Endothelial cell of umbilical vein (primary cell): ENCODE results near the gene ZDHHC24. TPM values are rescaled to one million over a fixed set of nuclear protein-coding genes. Genes with fewer than 3 reads are reported as not detected.

Experiments used
- BruUV-seq: library from RNA; stranded (reverse); fragments of 400-500 nt; replicated peaks from 2 replicates; lab custom pipeline; 2021; lab: Mats Ljungman, UMichigan
- CTCF ChIA-PET: fragments of 300-600, 350-600 bp; sonication (Branson Sonifier 250); formaldehyde crosslinking; loops from one replicate; lab custom pipeline; 2021; ENCODE audit warnings: antibody characterized with exemption, inconsistent platforms; lab: Charles Lee
- POLR2A ChIA-PET: fragments of 300-600, 350-600 bp; sonication (Branson Sonifier 250); formaldehyde crosslinking; loops from one replicate; lab custom pipeline; 2021; ENCODE audit warnings: antibody characterized with exemption, inconsistent platforms; lab: Charles Lee
- DNase-seq: peaks from one replicate; pipeline ENCODE4 v3.0.0-alpha.2; 2011; ENCODE audit warnings: low read depth, low spot score
- FAIRE-seq: peaks from 2 replicates; lab custom pipeline; 2011; peaks lifted over from hg19 to GRCh38; lab: Jason Lieb, UNC
- H2AFZ ChIP-seq: 2 replicates; pipeline ENCODE4 v1.6.0; 2012; ENCODE audit warnings: low read depth, low read length, control low read depth, inconsistent platforms
- H3K27ac ChIP-seq: 2 replicates; pipeline ENCODE4 v1.5.1; 2011; ENCODE audit warnings: low read depth, mild to moderate bottlenecking, control low read depth, low read length, moderate library complexity; ENCODE audit not compliant: insufficient read depth
- H3K27me3 ChIP-seq, 2 experiments: 2 replicates each; pipeline versions ENCODE4 v1.6.0 to v1.6.1; 2011; ENCODE audit warnings: low read length in 2 of 2, mixed read lengths in 1 of 2; ENCODE audit not compliant: control insufficient read depth in 2 of 2, insufficient read depth in 2 of 2
- H3K36me3 ChIP-seq, 2 experiments: 2 replicates in 1 of 2; 3 replicates in 1 of 2; pipeline ENCODE4 v1.5.1; 2011; ENCODE audit warnings: low read length in 2 of 2, mild to moderate bottlenecking in 1 of 2, moderate library complexity in 1 of 2; ENCODE audit not compliant: control insufficient read depth in 2 of 2, insufficient read depth in 2 of 2; ENCODE audit errors: extremely low read depth in 1 of 2
- H3K4me1 ChIP-seq: 3 replicates; pipeline ENCODE4 v1.5.1; 2011; ENCODE audit warnings: mild to moderate bottlenecking, low read length; ENCODE audit not compliant: control insufficient read depth, insufficient read depth; ENCODE audit errors: extremely low read depth
- H3K4me2 ChIP-seq: 2 replicates; pipeline ENCODE4 v1.6.1; 2011; ENCODE audit warnings: low read length, control low read depth, mixed read lengths; ENCODE audit not compliant: insufficient read depth
- H3K4me3 ChIP-seq, 3 experiments: fragments of 200-600 bp in 1 of 3; sonication (generic), shearing (Covaris generic) in 1 of 3; replicated peaks in 1 of 3; 2 replicates each; pipeline ENCODE4 v1.5.1; 2011 to 2016; ENCODE audit warnings: control low read depth in 3 of 3, low read length in 3 of 3, mild to moderate bottlenecking in 2 of 3, inconsistent platforms in 1 of 3, low read depth in 1 of 3, moderate library complexity in 1 of 3; ENCODE audit not compliant: insufficient read depth in 1 of 3
- H3K79me2 ChIP-seq: 2 replicates; pipeline ENCODE4 v1.6.0; 2012; ENCODE audit warnings: low read length, inconsistent platforms; ENCODE audit not compliant: control insufficient read depth, insufficient read depth
- H3K9ac ChIP-seq: replicated peaks from 2 replicates; pipeline ENCODE3; 2011; ENCODE audit warnings: low read length, control low read depth; ENCODE audit not compliant: insufficient read depth; ENCODE audit errors: extremely low read depth
- H3K9me1 ChIP-seq: replicated peaks from 3 replicates; pipeline ENCODE4 v1.6.0; 2011; ENCODE audit warnings: mild to moderate bottlenecking, low read length; ENCODE audit not compliant: control insufficient read depth, insufficient read depth; ENCODE audit errors: extremely low read depth
- H3K9me3 ChIP-seq: replicated peaks from 2 replicates; pipeline ENCODE4 v1.5.1; 2012; ENCODE audit warnings: low read length, inconsistent platforms; ENCODE audit not compliant: control insufficient read depth, insufficient read depth
- H4K20me1 ChIP-seq: replicated peaks from 2 replicates; pipeline ENCODE3; 2011; ENCODE audit warnings: mild to moderate bottlenecking, low read length; ENCODE audit not compliant: control insufficient read depth, insufficient read depth; ENCODE audit errors: extremely low read depth
- EZH2 ChIP-seq: IDR thresholded peaks from 2 replicates; pipeline ENCODE4 v1.6.1; 2012; ENCODE audit warnings: borderline replicate concordance, low read depth, mild to moderate bottlenecking, moderate library complexity, low read length, inconsistent platforms; ENCODE audit not compliant: severe bottlenecking
- FOS ChIP-seq: IDR thresholded peaks from 2 replicates; pipeline ENCODE4 v1.6.1; 2011; ENCODE audit warnings: mild to moderate bottlenecking, low read length, moderate library complexity, borderline replicate concordance; ENCODE audit not compliant: insufficient read depth
- GATA2 ChIP-seq: IDR thresholded peaks from 2 replicates; pipeline ENCODE4 v1.7.0; 2011; ENCODE audit warnings: low read depth, mild to moderate bottlenecking, moderate library complexity, mixed read lengths, low read length; ENCODE audit not compliant: insufficient read length, insufficient read depth
- JUN ChIP-seq: IDR thresholded peaks from 2 replicates; pipeline ENCODE4 v1.6.1; 2011; ENCODE audit warnings: borderline replicate concordance, low read depth; ENCODE audit not compliant: insufficient read length, insufficient read depth
- MYC ChIP-seq: IDR thresholded peaks from one replicate; pipeline ENCODE4 v1.6.1; 2011; ENCODE audit warnings: mild to moderate bottlenecking, low read depth, low read length
- POLR2A ChIP-seq: IDR thresholded peaks from 2 replicates; pipeline ENCODE4 v1.6.1; 2012; ENCODE audit warnings: low read depth, mild to moderate bottlenecking, control low read depth, low read length
- POLR2AphosphoS5 ChIP-seq: IDR thresholded peaks from 2 replicates; pipeline ENCODE4 v1.6.1; 2012; ENCODE audit warnings: low read depth, mild to moderate bottlenecking, control low read depth, low read length, moderate library complexity; ENCODE audit not compliant: insufficient read depth
- dilution Hi-C: fragments of 300-500 bp; cut with MboI; formaldehyde crosslinking; loops from one replicate; pipeline ENCODE4 v1.15.0; 2019; ENCODE audit warnings: low sequenced_read_pairs; ENCODE audit not compliant: extremely low pct_ligation_motif_present
- intact Hi-C: fragments of 100-400 bp; cut with micrococcal nuclease; formaldehyde crosslinking; loops from one replicate; pipeline ENCODE4 v1.10.0; 2022
- polyA plus RNA-seq, 4 experiments: library from polyadenylated mRNA; depleted of rRNA in 3 of 4; stranded (reverse) in 3 of 4; unstranded in 1 of 4; fragments of >200 nt; gene quantifications; 2 replicates each; pipeline versions ENCODE4 v1.2.1 to v1.2.3, GENCODE V29; 2011 to 2012; ENCODE audit warnings: missing spikeins in 1 of 4
- total RNA-seq: library from RNA; stranded (reverse); gene quantifications from 2 replicates; pipeline ENCODE4 v1.2.3, GENCODE V29; 2021
- TF ChIP-seq, protein P1 (sequence below), 2 donors: IDR thresholded peaks; 1 replicate in 1 of 2; 2 replicates in 1 of 2; pipeline ENCODE4 v1.5.1; 2011; ENCODE audit warnings: low read length in 2 of 2, mild to moderate bottlenecking in 2 of 2, moderate library complexity in 2 of 2, control low read depth in 1 of 2, inconsistent platforms in 1 of 2, low read depth in 1 of 2; ENCODE audit not compliant: insufficient read depth in 1 of 2; ENCODE audit errors: extremely low read depth in 1 of 2
- TF ChIP-seq, protein P2 (sequence below): IDR thresholded peaks from 2 replicates; pipeline ENCODE4 v1.6.1; 2011; ENCODE audit not compliant: insufficient read depth, insufficient read length

ZDHHC24 gene
- total and polyA plus RNA-seq, 2 donors (not counting 3 experiments of a cell fraction or from before 2014, with no cell fraction given) = 20.1 to 21.1 TPM

DNA sequence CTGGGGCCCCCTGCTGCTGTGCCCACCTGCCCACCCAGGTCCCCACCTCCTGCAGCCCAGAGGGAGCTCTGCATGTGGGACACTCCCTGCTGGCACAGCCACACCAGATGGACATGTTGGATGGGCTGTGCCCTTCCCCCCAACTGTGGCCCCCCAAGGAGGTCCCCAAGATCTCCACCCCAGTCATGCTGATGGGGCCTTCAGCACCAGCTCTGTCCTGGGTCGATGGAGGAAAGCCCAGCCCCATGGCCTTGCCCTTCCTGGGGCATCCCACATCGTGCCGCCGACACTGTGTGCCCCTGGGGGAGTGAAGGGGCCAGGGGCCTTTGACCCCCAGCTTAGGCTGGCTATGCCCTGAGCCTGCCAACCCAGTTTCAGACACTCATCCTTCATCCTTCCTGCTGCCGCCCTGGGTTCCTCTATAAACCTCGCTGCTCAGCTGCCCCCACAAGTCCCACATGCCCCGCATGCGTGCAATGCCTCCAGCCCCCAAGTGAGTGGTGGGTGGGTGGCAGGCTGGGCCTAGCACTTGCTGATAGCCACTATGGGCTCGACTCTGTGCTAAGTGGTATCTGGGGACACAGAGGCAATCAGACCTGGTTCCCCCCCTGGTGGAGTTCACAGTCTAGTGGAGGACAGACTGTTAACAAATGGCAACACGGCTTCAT lies 69.5 kb downstream of the ZDHHC24 start:
- no peak overlapping the region for H3K9ac ChIP-seq
- no peaks in the 10 kb centered on the region for H3K36me3 ChIP-seq
- DNase-seq = no peak
- H2AFZ ChIP-seq = no peak overlapping the region
- no peak overlapping the region for H3K27ac ChIP-seq
- H4K20me1 ChIP-seq = no peaks in the 10 kb centered on the region
- FAIRE-seq = no peak
- TF ChIP-seq, protein P1, sequence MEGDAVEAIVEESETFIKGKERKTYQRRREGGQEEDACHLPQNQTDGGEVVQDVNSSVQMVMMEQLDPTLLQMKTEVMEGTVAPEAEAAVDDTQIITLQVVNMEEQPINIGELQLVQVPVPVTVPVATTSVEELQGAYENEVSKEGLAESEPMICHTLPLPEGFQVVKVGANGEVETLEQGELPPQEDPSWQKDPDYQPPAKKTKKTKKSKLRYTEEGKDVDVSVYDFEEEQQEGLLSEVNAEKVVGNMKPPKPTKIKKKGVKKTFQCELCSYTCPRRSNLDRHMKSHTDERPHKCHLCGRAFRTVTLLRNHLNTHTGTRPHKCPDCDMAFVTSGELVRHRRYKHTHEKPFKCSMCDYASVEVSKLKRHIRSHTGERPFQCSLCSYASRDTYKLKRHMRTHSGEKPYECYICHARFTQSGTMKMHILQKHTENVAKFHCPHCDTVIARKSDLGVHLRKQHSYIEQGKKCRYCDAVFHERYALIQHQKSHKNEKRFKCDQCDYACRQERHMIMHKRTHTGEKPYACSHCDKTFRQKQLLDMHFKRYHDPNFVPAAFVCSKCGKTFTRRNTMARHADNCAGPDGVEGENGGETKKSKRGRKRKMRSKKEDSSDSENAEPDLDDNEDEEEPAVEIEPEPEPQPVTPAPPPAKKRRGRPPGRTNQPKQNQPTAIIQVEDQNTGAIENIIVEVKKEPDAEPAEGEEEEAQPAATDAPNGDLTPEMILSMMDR (IDR thresholded peaks at IDR 0.05; ENCODE audit: extremely low read depth in 1 of 2, insufficient read depth in 1 of 2, low read depth in 1 of 2, low read length in 2 of 2) = no peak
- TF ChIP-seq EZH2 (no peak), POLR2A (no peak), JUN (no peak), POLR2AphosphoS5 (no peak), MYC (no peak), FOS (no peak), GATA2 (no peak)
- TF ChIP-seq, protein P2, sequence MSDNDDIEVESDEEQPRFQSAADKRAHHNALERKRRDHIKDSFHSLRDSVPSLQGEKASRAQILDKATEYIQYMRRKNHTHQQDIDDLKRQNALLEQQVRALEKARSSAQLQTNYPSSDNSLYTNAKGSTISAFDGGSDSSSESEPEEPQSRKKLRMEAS = no peak
- peaks cover 10% of the 10 kb centered on the region for H3K4me1 ChIP-seq
- dilution Hi-C loops = no loop called here
- POLR2A ChIA-PET = no interaction called here
- no peaks in the 10 kb centered on the region for H3K27me3 ChIP-seq
- BruUV-seq = no TSS peak
- H3K4me3 ChIP-seq = no peak overlapping the region
- intact Hi-C loops = no loop called here
- no peaks in the 10 kb centered on the region for H3K9me3 ChIP-seq
- CTCF ChIA-PET = no interaction called here
- no peaks in the 10 kb centered on the region for H3K9me1 ChIP-seq
- no peak overlapping the region for H3K4me2 ChIP-seq
- H3K79me2 ChIP-seq = peaks cover 7% of the 10 kb centered on the region
